ENCODE results near the gene ZNF649. TPM values are rescaled to one million over a fixed set of nuclear protein-coding genes. Genes with fewer than 3 reads are reported as not detected.
"Not testable (repeated sequence)": the region's sequence is repeated elsewhere in the genome, so short reads cannot be mapped to it uniquely, and the experiment has no call there.

The ZNF649 gene
- total RNA-seq (2014; rRNA removed; shearing (Covaris generic)), result 0.78 and 2.4 TPM in 2 replicates

DNA sequence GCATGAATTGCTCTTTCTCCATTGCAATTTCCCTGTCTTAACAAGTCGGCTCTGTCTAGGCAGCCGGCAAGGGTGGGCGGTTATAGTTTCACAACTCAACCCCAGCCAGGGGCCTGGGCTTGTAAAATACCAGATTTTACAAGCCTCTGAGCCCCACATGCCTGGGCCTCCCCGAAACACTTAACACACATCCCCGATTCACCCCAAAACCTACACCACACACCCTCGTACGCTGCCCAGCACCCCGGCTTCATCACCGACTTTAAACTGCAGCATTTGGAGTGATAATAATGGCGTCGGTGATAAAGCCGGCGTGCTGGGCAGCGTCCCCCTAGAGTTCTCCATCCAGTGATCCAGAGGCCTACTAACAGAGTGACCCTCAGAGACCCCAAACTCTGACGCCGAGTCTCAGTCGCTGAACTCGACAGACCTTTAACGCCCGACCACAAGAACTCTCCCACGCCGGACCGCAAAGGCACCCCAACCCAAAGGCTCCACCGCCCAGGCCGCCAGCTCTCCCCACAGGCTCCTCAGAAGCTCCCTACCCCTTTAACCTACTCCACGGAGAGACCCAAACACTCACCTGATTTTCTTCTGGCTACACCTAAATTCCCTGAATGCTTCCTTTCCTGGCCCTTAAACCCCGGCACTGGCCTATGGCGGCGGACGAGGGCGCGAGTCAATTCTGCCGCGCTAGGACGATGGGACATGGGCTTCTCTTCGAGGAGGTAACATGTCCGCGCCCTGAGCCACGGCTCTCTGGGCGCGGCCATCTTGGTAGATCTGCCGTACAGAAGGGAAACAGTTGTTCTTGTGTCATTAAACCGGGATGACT is at the start of gene ZNF649:
ZNF649 (minus strand) TSS at position 687 of the 835 bp plus-strand sequence. CDS start 4,910 bp downstream, outside the sequence.
- DNase-seq (ENCODE audit: low spot score), result peak; percentile 29

DNA sequence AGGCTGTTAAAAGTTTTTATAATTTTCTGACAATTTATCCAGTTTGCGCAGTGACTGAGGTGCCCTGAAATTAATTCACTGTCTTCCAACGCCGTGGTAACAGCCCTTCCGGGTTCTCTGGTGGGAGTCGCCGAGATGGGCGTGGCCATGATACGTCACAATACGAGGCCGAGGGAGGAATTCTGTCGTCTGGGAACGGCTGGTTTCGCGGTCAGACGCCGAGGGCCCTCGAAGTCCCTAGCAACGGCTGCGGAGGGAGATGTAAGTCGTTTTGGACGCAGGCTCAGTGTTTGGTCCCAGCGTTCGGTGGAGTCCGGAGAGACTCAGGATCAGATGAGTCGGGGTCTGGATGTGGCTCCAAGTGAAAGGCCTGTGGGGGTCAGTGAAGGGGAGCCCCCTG is 44.2 kb upstream of the ZNF649 start:
- DNase-seq (ENCODE audit: low spot score), result no peak

DNA sequence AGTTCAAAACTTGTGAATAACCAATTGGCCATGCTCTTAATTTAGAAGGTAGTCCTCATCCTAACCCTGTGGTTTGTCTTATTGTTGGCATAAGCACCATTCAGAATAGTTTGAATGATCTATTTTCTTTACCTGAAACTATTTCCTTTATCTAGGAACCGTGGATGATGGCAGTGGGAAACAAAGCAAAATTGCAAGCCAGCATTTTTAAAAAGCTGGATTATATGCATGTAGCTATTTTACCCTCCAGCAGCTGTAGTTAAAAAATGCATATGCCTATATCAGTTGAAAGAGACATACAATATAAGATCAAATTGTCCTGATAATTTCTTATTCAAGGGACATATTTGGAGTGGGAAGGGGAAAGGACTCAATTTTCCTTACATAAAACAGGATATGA is 41.8 kb upstream of the ZNF649 start:
- no peak for DNase-seq (ENCODE audit: low spot score)

DNA sequence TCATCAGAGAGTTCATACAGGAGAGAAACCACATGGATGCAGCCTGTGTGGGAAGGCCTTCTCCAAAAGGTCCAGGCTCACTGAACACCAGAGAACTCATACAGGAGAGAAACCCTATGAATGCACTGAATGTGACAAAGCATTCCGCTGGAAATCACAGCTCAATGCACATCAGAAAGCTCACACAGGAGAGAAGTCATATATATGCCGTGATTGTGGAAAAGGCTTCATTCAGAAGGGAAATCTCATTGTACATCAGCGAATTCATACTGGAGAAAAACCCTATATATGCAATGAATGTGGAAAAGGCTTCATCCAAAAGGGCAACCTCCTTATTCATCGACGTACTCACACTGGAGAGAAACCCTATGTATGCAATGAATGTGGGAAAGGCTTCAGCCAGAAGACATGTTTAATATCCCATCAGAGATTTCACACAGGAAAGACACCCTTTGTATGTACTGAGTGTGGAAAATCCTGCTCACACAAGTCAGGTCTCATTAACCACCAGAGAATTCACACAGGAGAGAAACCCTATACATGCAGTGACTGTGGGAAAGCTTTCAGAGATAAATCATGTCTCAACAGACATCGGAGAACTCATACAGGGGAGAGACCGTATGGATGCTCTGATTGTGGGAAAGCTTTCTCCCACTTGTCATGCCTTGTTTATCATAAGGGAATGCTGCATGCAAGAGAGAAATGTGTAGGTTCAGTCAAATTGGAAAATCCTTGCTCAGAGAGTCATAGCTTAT is 40.2 kb upstream of the ZNF649 start:
- no peak for DNase-seq (ENCODE audit: low spot score)

DNA sequence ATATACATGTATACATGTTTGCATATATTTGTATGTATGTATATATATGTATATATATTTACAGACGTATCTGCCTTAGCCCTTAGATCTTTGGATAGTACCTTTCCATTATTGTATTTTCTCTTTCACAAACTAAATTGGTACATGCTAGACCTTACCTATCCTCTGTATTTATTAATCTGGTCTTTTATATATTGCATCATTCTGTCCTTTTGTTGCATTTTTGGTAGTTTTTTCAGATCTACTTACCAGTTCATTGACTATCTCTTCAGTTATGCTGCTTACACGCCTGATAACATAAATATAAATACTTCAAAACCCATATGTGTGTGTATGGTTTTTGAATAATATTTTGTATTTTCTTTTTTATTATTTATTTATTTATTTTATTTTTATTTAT is 34.1 kb upstream of the ZNF649 start:
- DNase-seq (ENCODE audit: low spot score), result no peak

DNA sequence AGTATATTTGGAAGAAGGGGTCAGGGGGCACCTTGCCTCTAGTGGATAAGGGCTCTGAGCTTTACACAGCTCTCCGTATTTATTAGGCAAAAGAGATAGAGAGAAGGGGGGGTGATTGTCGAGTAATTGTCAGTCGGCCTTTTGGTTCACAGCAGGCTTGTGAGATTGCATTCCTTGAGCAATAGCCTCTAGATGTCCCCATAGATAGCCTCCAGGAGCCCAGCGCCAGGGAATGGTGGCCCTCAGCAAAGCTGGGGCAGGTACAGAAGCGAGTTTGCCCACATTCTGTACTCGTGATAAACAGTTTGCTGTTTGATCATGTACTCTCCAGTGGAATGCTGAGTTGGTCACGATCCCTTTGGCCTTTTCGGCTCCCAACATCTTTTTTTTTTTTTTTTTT is 27.1 kb upstream of the ZNF649 start:
- DNase-seq (ENCODE audit: low spot score), result no peak

DNA sequence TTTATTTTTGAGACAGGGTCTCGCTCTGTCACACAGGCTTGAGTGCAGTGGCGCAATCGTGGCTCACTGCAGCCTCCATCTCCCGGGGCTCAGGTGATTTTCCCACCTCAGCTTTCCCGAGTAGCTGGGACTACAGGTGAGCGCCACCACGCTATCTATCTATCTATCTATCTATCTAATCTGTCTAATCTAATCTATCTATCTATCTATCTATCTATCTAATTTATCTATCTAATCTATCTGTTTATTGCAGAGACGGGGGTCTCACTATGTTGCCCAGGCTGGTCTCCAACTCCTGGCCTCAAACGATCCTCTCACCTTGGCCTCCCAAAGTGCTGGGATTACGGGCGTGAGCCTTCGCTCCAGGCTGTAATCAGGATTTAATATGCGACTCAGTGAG is 23.0 kb upstream of the ZNF649 start:
- no peak for DNase-seq (ENCODE audit: low spot score)

DNA sequence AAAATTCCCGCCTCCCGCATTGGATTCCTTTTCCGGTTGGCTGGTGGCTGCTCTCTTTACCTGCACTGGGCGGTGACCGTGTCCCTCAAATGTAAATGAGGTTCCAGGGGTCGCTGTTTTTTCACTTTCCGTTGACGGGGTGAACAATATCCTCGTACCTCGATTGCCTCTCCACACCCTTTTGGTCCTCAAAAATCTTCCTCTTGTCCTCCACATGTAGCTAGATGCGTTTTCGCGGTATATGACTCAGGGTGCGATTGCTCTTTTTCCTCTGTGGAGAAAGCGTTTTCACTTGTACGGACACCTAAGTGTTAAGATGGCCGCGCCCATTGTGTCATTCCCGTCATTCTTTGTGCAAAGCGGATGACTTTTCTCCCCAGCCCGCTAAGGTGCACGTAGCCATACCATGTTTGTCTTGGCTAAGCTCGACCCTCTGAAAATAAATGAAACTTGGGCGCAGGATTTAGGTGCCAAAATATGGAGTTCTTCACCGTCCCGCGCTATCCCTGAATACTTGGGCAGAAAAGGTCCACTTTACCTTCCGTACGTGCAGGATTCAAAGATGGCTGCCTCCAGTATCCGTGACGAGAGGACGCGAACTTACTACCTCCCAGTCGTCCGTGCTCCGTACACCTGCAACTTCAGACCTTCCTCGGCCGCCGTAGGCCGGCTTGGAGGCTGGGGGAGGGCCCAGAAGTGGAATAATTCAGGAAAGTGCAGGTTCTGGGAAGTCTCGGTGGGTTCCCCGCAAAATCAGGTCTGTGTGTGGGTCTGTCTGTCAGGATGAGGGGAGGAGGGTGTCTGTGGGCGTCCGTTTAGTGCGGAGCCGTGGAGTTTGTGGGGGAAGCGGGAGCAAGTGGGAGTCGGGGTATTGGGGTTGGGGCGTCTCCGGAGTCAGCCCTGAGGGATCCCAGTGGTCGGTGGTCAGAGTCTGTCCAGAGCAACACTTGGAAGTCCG is 22.2 kb upstream of the ZNF649 start, which contains the start of gene ZNF613:
ZNF613 (plus strand) TSS at position 689 of the 958 bp plus-strand sequence. CDS start 8,749 bp downstream, outside the sequence.
- peak; percentile 90 for DNase-seq (ENCODE audit: low spot score)

DNA sequence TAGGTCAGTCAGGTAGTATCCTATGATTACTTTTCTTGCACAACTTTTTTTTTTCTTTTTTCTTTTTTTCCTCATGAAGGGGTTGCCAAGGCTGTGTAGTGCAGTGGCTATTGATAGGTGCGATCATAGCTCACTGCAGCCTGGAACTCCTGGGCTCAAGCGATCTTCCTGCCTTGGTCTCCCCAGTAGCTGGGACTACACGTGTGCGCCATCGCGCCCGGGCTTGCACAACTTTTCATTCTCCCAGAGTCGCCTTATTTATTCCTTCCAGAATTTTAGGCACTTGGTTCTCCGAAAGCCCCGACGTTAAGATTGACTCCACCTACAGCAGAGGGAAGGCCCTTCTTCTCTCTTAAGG is 21.6 kb upstream of the ZNF649 start:
- DNase-seq (ENCODE audit: low spot score), result no peak

DNA sequence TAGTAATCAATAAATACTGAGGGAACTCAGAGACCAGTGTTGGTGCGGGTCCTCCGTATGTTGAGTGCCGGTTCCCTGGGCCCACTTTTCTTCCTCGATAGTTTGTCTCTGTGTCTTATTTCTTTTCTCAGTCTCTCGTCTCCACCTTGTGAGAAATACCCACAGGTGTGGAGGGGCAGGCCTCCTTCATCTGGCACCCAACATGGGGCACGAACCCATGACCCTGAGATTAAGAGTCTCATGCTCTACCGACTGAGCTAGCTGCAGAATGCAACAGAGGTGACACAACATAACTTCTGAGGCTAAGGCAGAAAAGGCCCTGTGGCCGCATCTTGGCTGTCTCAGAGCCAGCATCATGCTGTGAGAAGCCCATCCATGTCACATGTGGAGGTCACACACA is 17.1 kb upstream of the ZNF649 start:
- DNase-seq (ENCODE audit: low spot score), result no peak

DNA sequence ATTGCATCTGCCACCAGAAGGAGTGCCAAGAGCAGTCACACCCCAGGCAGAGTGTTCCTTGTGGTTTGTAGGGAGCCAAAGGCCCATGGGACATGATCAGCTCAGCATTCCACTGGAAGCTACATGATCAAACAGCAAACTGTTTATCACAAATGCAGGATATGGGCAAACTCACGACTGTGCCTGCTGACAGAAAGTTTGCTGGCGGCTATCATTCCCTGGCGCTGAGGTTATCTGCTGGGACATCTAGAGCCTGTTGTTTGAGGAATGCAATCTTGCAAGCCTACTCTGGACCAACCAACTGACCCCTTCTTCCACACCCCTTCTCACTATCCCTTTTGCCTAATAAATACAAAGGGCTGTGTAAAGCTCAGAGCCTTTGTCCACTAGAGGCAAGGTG is 14.8 kb upstream of the ZNF649 start:
- DNase-seq (ENCODE audit: low spot score), result no peak

DNA sequence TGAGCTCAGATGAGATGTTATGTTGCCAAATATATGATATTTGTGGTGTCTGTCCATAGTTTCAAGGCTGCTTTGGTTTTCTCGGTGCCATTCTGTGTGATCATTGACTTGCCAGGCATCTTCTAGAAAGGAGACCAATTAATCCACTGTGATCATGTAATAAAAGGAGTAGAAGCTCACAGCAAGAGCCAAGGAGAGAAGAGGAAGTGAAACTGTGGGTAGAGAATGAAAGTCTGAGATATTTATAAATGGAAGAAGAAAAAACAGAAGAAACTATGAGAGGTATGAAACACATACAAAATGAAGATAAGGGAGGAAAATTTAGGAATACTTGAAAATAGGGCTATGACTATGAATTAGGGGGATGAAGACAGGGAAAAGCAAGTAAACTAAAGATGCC is 11.3 kb upstream of the ZNF649 start:
- no peak for DNase-seq (ENCODE audit: low spot score)

DNA sequence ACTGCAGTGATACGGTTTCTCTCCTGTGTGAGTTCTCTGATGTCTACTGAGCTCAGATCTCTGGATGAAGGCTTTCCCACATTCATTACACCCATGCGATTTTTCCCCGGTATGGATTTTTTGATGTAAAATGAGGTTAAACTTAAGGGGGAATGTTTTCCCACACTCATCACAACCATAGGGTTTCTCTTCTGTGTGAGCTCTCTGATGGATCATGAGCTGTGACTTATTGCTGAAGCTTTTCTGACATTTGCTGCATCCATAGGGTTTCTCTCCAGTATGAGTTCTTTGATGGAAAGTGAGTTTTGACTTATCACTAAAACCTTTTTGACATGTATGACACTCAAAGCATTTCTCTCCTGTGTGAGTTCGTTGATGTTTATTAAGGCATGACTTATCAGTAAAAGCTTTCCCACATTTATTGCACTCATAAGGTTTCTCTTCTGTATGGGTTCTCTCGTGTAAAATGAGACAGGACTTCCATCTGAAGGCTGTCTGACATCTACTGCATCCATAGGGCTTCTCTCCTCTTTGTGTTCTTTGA is 10.6 kb upstream of the ZNF649 start:
- DNase-seq (ENCODE audit: low spot score), result no peak

DNA sequence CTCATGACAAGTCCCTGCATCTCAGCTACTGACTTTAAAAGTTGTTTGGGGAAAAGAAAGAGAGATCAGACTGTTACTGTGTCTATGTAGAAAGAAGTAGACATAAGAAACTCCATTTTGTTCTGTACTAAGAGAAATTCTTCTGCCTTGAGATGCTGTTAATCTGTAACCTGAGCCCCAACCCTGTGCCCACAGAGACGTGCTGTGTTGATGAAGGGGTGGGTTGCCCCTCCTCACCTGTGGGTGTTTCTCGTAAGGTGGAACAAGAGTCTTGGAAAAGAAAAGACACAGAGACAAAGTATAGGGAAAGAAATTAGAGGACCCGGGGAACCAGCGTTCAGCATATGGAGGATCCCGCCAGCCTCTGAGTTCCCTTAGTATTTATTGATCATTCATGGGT is 3.2 kb upstream of the ZNF649 start:
- DNase-seq (ENCODE audit: low spot score), result not testable (repeated sequence)

DNA sequence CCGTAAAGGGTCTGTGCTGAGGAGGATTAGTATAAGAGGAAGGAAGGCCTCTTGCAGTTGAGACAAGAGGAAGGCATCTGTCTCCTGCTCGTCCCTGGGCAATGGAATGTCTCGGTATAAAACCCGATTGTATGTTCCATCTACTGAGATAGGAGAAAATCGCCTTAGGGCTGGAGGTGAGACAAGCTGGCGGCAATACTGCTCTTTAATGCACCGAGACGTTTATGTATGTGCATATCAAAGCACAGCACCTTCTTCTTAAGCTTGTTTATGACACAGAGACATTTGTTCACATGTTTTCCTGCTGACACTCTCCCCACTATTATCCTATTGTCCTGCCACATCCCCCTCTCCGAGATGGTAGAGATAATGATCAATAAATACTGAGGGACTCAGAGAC is 1.3 kb upstream of the ZNF649 start:
- DNase-seq (ENCODE audit: low spot score), result not testable (repeated sequence)

DNA sequence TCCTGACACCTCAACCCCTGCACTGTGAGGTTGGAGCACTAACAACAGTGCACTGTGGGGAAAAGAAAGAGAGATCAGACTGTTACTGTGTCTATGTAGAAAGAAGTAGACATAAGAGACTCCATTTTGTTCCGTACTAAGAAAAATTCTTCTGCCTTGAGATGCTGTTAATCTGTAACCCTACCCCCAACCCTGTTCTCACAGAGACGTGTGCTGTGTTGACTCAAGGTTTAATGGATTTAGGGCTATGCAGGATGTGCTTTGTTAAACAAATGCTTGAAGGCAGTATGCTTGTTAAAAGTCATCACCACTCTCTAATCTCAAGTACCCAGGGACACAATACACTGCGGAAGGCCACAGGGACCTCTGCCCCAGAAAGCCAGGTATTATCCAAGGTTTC is 822 bp upstream of the ZNF649 start:
- not testable (repeated sequence) for DNase-seq (ENCODE audit: low spot score)

DNA sequence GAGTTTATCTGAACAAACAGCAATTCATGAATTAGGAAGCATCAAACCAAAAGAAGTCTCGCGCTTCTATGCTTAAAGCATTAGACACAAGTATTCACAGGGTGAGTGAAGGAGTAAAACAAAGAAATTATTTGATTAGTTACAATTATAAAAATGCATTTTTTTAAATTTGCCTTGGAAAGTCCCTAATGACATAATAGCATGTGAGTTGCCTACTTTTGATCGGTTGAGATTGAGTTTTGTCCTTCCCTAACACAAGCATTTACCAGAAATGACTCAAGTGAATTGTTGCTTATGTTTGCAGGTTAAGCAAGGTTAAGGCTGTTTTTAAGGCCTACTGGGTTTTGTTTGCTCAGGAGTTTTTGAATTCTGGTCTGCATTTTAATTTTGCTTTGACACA is 389 bp upstream of the ZNF649 start:
- no peak for DNase-seq (ENCODE audit: low spot score)

DNA sequence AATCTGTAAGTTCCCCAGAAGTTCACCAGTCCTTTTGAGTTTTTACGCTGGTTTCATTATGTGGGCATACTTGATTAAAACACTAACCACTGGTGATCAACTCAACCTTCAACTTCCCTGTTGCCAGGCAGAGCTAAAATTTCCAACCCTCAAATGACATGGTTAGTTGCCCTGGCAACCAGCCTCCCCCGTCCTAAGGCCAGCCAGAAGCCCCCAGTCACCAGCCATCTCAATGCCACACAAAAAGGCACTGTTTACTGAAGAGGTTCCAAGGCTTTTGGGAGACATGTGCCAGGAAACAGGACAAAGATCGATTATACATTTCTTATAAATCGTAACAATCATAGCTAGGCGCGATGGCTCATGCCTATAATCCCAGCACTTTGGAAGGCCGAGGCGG is 1.6 kb downstream of the ZNF649 start:
- DNase-seq (ENCODE audit: low spot score), result no peak

DNA sequence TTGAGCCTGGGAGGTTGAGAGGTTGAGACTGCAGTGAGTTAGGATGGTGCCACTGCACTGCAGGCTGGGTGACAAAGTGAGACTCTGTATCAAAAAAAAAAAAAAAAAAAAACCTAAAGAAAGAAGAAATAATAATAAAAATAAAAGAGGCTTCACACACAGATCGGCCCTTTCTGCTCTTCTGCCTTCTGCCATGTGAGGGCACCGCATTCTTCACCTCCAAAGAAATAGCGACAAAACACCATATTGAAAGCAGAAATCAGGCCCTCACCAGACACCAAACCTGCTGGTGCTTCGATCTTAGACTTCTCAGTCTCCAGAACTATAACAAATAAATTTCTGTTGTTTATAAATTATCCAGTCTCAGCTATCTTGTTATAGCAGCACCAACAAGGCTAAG is 3.0 kb downstream of the ZNF649 start:
- DNase-seq (ENCODE audit: low spot score), result no peak

DNA sequence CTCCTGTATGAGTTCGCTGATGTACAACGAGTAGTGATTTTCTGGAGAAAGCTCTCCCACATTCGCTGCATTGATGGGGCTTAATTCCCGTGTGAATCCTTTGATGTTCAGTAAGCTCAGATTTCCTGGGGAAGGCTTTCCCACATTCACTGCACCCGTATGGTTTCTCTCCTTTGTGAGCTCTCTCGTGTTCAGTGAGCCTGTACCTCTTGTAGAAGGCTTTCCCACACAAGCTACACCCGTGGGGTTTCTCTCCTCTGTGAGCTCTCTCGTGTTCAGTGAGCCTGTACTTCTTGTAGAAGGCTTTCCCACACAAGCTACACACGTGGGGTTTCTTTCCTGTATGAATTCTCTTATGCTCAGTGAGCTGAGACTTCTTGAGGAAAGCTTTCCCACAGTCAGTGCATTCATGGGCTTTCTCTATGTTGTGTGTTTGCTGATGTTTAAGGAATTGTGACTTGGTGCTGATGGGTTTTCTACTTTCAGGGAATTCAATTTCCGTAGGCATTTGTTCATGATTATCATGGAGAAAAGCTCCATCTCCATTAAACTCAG is 13.5 kb downstream of the ZNF649 start:
- DNase-seq (ENCODE audit: low spot score), result no peak

DNA sequence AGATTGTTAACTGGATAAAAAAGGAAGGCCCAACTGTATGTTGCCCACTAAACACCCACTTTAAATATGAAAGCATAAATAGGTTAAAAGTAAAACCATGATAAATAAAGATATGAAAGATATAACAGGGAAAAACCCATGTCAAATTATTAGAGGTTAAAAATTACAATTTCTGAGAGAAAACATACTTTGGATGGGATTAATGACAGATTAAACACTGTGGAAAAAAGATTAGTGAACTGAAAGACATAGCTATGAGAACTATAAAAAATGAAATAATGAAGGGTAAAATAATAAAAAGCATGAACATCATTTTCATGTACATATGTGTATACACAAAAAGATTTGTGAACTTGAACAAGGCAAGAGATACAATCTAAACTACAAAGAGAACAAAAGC is 14.9 kb downstream of the ZNF649 start:
- no peak for DNase-seq (ENCODE audit: low spot score)
